NCI-H2107 (cell line): ENCODE results near the gene UGGT1.
"Not testable (repeated sequence)": the region's sequence is repeated elsewhere in the genome, so short reads cannot be mapped to it uniquely, and the experiment has no call there.

ENCODE experiments used
- DNase-seq: peaks from one replicate; lab custom pipeline; 2025; lab: John Stamatoyannopoulos, UW

The UGGT1 gene

DNA sequence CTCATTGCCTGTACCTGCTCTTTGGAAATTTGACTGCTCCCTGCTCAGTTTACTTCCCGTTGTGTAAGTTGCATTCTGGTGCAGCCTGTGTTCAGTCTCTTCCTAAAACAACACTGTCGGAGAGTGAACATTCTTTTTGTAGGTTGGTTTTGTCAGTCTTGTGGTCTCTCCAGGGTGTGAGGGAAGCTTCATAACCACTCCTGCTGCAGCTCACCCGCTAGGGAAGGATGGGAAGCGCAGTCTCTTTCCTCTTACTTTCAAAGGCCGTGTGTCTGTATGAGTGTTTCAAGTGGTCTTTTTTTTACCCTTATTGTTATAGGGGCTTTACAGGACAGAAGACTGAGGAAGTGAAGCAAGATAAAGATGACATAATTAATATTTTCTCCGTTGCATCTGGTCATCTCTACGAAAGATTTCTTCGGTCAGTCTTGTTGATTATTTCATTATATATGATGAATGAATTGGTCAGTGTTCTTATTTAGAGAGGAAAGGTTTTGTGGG is 87.2 kb downstream of the UGGT1 start:
- DNase-seq: no peak

DNA sequence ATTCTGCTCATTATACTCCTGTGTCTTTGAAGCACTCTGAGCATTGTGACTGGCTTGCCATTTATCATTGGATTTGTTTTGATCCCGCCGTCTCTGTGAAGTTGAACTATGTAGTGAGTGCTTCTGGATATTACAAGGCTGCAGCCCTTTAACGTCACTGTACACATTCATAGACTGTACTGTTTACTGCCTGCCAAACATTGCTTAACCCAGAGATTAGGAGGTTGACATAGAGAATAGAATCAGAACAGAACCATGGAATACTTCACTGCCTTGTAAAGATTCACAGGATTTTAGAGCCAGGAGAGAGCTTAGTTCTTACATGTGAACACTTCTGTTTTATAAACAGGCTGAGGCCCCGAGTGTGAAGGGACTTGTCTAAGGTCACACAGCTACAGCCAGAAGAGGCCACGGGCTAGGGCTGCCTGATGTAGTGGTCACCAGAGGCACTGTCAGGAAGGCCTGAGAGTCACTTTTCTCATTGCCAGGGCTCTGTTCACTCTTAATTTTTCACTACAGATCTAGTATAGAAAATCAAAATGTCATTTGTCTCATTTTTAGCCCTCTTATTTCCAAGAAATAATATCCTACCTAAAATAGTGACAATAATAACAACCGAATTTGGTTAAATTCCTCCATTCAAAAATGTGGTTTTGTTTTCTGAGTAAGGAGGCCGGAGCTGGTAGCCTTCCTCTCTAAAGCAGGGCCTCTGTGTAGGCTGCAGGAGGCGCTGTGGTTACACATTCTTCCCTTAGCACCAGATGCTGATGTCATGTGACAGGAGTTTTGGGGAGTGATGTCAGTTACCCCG is 87.9 kb downstream of the UGGT1 start:
- DNase-seq: no peak

DNA sequence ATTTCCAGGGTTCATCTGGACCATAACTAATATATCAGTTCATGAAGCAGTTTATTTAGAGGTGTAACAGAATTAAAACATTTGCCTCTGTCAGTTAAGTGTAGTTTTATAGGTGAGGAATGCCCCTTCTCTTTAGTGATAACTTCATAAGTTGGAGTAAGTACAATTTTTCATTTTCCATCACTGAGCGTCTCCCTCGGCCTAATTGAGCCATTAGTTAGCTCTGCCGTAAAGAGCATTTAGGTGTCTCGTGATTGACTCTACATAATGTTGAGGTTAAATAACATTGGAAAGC is 88.4 kb downstream of the UGGT1 start:
- no peak for DNase-seq

DNA sequence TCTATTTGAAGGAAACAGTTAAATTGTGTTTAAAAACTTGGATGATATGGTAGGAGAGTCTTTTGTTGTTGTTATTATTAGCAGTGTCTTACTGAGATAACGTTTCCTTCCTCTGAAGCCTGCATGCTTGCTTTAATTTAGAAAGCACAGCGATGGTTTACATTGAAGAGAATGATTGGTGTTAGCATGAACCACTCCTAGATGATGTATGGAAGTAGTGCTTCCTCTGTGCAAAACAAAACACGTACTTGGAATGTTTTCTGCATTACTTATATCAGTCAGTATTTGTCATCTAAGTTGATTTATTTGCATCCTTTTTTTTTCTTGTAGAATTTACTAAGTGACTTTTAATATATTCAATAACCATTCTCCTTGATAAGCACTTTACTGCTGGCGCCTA is 89.0 kb downstream of the UGGT1 start:
- no peak for DNase-seq

DNA sequence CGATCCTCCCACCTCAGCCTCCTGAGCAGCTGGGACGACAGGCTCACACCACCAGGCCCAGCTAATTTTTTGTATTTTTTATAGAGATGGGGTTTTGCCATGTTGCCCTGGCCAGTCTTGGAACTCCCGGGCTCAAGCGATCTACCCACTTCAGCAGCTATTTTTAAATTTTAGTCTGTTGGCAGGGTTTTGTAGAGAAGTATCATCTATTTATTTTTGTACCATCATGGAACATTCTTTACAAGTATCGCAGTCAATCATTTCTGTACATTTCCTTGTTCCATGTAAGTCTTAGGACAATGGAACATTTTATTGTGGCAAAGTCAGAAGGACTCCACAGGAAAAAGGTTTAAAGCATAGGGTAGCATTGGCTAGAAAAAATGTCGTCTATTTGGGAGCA is 94.6 kb downstream of the UGGT1 start:
- no peak for DNase-seq

DNA sequence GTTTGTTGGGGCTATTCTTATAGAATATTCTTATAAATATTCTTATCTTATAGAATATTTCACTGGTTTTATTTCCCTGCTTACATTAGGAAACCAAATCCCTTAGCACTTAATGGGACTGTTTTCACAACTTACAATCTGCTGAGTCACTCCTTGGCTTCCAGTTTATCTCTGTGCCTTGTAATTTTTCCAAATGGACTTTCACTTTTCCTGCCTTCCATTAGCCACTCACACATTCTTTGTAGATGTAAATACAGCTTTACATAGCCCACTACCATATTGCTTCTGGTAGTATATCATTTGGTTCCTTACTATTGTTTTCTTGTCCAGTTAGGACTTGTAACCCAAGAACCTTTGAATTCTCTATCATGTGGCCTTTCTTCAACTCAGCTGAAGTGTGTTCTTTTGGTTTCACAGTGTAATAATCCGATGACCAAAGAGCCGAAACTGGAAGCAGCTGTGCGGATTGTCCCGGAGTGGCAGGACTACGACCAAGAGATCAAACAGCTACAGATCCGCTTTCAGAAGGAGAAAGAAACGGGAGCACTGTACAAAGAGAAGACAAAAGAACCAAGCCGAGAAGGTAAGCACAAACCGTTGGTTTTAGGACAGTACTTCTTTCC is 96.1 kb downstream of the UGGT1 start:
- no peak for DNase-seq

DNA sequence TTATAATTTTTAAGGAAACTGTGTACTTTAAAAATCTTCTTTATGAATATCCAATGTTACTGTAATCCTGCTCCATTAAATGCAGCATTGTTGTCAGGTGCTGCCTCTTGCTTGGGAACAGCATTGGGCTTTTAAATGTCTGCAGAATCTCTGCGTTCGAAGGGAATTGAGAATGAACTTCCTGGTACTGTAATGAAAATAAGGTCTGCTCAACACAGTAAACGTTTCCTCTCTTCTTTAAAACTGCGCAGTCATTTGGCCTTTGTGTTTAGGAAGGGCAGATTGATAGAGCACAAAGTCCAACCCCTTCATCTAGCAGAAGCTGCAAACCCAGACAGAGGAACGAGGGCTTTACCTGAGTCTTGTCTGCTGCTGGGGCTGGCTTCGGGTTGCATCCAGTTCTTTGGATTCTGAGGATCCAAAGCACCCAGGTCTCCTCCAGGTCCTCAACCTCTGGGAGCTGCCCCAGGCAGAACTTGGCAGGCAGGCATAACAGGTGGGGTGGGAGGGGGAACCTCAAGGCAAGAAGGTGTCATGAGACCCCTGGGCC is 104.5 kb downstream of the UGGT1 start:
- DNase-seq: no peak

DNA sequence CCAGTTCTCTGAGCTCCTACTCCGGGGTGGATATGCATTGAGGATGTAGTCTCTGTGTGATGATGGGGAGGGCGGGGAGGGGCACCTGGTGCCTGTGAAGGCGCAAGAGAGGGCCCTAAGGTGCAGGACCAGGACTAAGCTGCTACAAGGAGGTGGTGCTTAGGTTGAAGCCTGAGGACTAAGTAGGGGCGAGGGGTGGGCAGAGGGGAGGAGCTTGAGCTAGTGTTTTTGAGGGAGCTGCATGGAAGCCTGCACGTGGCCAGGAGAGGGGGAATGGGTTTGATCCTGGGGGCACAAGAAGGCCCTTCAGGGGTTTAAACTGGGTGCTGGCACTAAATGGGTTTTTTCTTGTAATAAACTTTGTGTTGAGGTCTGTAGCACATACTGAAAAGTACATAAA is 105.0 kb downstream of the UGGT1 start:
- no peak for DNase-seq

DNA sequence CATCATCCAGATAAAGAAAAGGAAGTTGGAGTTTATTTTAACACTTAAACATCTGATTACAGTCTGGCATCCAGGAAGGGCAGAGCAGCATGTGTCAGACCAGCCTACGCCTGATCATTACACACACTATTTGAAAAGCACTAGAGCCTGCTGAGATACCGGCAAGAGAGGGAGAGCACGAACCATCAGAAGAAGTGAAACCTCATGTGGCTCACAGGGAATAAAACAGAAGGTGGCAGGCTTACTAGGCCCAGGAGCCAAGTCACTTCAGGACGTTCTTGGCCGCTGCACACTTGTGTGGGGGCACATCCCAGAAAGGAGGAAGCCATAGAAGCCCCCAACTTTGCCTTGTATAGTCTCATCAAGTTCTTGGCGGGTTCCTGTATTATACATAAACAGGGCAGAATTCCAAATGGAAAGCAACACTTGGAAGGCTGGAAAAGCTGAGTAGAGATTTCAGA is 105.5 kb downstream of the UGGT1 start:
- DNase-seq: no peak

DNA sequence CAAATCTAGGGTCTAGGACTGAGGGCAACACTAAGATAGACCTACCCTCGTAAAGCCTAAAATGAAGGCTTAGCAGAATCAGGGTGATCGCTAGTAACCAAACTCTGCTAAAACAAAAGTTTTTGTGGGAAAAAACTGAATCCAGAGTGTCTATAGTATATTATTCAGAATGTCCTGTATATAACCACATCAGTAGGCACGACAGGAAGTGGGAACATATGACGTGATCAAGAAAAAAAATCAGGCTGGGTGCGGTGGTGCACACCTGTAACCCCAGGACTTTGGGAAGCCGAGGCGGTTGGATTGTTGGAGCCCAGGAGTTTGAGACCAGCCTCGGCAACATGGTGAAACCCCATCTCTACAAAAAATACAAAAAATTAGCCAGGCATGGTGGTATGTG is 106.1 kb downstream of the UGGT1 start:
- no peak for DNase-seq

DNA sequence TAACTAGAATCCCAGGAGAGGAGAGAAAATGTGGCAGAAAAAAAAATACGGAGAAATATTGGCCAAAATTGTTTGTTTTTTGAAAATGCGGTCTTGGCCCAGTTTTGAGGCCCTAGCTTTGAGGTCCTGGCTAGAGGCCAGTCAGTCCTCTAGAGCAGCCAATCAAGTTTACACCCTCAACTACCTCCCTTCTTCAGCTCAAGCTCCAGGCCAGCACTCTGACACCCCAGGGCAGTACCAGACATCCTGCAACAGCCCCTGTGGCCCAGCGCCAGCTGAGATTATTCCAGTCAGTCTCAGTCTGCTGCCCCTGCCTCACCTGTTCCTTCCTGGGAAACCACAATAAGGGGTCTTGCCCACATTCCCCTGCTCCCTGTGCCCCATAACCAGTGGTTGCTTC is 107.7 kb downstream of the UGGT1 start:
- DNase-seq: no peak

DNA sequence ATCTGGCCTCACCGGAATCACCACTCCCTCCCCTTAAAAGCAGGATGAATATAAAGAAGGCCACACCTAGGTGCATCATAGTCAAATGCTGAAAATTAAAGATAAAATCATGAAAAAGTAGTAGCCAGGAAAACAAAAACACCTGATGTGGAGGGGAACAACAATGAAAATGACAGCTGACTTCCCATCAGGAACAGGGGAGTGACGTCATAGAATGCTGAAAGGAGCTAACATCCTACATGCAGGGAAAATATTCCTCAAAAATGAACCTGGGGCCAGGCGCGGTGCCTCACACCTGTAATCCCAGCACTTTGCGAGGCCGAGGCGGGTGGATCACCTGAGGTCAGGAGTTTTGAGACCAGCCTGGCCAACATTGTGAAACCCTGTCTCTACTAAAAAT is 108.1 kb downstream of the UGGT1 start:
- DNase-seq: no peak

DNA sequence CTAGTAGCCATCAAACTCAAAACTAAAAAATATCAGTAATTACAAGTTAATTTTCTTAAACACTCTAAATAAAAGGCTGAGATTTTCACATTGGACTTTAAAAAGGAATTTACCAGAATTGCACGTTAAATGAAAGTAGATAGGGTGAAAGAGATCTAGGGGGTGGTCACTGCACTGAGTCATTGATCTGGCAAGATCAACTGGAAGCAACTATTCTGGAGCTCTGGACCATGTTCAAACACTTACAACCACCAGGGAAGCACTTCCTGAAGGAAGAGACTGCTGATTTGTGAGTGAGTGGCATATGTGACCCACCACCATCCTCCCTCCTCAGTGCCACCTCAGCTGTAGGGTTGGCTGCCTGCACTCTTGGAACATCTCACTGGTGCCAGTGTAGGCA is 111.8 kb downstream of the UGGT1 start:
- DNase-seq: no peak

DNA sequence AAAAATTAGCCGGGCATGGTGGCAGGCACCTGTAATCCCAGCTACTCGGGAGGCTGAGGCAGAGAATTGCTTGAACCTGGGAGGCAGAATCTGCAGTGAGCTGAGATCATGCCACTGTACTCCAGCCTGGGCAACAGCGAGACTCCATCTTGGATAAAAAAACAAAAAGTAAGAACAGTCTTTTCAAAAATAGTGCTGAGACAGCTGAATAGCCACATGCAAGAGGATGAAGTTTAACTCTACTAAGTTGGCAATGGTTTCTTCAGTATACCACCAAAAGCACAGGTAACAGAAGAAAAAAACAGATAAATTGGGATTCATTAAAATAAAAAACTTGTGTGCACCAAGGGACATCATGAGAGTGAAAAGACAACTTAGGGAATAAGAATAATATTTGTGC is 115.2 kb downstream of the UGGT1 start:
- no peak for DNase-seq

DNA sequence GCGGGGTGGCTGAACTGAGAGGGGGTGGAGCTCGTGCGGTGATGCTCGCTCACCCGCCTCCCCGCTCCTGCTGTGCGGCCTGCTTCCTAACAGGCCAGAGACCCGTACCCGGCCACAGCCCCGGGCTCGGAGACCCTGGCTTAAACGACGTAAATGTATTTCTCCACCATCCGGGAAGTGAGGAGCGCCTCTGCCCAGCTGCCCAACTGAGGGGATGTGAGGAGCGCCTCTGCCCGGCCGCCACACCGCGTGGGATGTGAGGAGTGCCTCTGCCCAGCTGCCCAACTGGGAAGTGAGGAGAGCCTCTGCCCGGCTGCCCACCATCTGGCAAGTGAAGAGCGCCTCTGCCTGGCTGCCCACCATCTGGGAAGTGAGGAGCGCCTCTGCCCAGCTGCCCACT is 117.0 kb downstream of the UGGT1 start:
- DNase-seq: no peak

DNA sequence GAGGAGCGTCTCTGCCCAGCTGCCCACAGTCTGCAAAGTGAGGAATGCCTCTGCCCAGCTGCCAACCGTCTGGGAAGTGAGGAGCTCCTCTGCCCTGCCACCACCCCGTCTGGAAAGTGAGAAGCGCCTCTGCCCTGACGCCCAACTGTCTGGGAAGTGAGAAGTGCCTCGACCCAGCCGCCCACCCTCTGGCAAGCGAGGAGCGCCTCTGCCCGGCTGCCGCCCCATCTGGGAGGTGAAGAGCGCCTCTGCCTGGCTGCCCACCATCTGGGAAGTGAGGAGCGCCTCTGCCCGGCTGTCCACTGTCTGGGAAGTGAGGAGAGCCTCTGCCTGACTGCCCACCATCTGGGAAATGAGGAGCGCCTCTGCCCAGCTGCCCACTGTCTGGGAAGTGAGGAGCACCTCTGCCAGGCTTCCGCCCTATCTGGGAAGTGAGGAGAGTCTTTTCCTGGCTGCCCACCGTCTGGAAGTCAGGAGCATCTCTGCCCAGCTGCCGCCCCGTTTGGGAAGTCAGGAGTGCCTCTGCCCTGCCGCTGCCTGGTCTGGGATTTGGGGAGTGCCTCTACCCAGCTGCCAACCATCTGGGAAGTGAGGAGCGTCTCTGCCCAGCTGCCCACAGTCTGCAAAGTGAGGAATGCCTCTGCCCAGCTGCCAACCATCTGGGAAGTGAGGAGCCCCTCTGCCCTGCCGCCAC is 117.8 kb downstream of the UGGT1 start:
- DNase-seq: not testable (repeated sequence)

DNA sequence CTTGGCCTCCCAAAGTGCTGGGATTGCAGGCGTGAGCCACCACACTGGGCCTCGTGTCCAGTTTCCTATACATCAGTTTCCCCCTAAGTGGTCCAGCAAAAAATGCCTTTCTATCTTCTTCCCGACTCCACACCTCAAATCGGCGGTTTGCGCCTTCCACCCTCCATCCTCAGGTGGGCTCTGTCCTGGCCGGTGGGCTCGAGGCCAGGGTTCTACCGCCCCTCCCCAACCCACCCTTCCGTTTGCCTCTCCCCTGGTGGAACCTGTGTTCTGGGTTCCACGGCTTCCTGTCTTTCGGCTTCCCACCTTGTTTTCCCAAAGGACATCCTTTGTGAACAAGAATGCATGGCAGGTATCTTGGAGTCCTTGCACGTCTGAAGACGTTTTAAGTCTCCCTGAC is 123.3 kb downstream of the UGGT1 start:
- DNase-seq: no peak

DNA sequence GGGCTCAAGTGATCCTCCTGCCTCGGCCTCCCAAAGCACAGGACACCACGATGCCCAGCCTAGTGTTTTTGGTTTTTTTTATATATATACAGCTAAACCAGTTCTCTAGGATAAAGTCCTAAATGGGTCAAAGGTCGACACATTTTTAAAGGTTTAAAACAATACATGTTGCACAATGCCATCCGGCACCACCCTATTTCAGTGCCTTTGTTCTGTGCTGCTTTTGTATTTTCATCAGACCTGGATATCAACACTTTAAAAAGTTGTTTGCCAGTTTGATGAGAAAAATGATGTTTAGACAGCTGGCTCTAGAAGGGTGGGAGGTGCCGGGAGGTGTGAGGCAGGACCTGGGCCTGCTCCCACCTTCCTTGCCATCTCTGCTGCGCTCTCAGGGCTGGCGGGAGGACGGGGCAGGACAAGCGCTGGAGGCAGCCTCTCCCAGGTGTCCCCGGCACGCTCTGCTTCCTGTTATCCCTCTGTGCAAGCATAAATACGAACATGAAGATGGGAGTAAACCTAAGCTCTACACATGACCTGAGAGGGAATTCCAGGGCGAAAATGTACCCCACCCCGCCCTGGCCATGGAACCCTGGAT is 124.0 kb downstream of the UGGT1 start:
- no peak for DNase-seq

DNA sequence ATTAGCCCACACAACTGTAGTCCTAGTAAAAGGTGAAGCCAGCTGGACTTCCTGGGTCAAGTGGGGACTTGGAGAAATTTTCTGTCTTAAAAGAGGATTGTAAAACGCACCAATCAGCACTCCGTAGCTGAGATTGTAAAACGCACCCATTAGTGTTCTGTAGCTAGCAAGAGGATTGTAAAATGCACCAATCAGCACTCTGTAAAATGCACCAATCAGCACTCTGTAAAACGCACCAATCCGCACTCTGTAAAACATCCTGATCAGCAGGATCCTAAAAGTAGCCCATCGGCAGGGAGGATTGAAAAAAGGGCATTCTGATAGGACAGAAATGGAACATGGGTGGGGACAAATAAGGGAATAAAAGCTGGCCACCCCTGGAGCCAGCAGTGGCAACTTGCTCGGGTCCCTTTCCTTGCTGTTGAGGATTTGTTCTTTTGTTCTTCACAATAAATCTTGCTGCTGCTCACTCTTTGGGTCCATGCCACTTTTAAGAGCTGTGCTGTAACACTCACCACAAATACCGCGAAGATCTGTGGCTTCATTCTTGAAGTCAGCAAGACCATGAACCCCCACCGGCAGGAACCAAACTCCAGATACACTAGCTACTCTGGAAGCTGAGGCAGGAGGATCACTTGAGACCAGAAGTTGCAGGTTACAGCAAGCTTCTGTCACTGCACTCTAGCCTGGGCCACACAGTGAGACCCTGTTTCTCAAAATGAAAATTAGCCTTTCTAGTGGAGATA is 125.1 kb downstream of the UGGT1 start:
- DNase-seq: no peak

DNA sequence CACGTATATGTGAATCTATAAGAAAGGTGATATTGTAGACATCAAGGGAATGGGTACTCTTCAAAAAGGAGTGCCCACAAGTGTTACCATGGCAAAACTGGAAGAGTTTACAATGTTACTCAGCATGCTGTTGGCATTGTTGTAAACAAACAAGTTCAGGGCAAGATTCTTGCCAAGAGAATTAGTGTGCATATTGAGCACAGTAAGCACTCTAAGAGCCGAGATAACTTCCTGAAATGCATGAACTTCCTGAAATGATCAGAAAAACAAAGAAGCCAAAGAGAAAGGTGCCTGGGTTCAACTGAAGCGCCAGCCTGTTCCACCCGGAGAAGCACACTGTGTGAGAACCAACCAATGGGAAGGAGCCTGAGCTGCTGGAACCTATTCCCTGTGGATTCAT is 126.7 kb downstream of the UGGT1 start:
- no peak for DNase-seq

DNA sequence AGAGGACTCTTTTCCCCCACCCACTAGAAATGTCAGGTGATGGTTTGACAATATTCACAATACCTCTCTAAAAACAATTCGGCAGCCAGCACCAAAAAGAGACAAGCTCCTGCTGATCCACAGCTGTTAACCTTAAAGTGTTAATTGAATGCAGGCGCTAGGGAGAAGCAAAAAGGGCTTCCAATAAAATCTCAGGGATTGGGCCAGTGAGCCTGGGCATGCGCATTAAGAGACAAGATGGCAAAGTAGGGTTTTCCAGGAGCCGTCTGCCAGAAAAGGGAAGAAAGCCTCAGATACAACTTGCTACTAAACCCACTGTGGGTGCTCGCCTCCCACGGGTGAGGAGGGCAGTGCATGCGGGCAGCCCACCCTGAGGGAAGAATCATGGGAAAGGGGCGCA is 128.9 kb downstream of the UGGT1 start:
- DNase-seq: no peak

DNA sequence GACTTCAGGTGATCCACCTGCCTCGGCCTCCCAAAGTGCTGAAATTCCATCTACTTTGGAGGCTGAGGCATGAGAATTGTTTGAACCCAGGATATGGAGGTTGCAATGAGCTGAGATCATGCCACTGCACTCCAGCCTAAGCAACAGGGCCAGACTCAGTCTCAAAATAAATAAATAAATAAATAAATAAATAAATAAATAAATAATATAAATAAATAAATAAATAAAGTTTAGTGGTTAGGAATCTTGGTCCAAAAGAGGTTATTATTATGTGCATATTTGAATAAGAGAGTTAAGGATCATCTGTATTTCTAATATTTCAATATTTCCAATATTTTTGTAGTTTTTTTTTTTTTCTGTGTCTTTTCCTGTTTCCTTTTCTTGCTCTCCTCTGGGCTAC is 136.9 kb downstream of the UGGT1 start:
- no peak for DNase-seq
